HepG2 (cell line): Measurements from ENCODE around the gene DGKD. TPM values are rescaled to one million over a fixed set of nuclear protein-coding genes. Genes with fewer than 3 reads are reported as not detected.

Source experiments
- ATAC-seq: fragments of 200-7000 bp; cut with Tn5 transposase; 3 replicates; pipeline ENCODE4 v1.9.1; 2020; ENCODE audit warnings: mild to moderate bottlenecking, moderate library complexity
- BruUV-seq: library from RNA; stranded (reverse); fragments of 400-500 nt; replicated peaks from 2 replicates; lab custom pipeline; 2021; lab: Mats Ljungman, UMichigan
- CTCF ChIA-PET: fragments of 300-600 bp; formaldehyde crosslinking; extraction: SDS; loops from one replicate; lab custom pipeline; 2021; ENCODE audit warnings: low total read pairs, inconsistent platforms, low intra/inter-chr PET ratio; lab: Yijun Ruan, JAX
- POLR2A ChIA-PET: fragments of 350-600 bp; sonication (Branson Sonifier 250); formaldehyde crosslinking; loops from one replicate; lab custom pipeline; 2020; ENCODE audit warnings: antibody characterized with exemption, inconsistent platforms; lab: Yijun Ruan, JAX
- DNase-seq: peaks from one replicate; pipeline ENCODE4 v3.0.0-alpha.2; 2015; ENCODE audit warnings: low spot score
- FAIRE-seq: peaks from 3 replicates; lab custom pipeline; 2011; peaks lifted over from hg19 to GRCh38; lab: Jason Lieb, UNC
- H2AFZ ChIP-seq: one replicate; pipeline ENCODE4 v1.6.1; 2011; ENCODE audit warnings: low read length, inconsistent platforms
- H3K27ac ChIP-seq: fragments of 300-600 bp; 3 replicates; pipeline ENCODE4 v1.8.0; 2011; ENCODE audit warnings: mixed run types, mild to moderate bottlenecking, mixed read lengths, low read length, inconsistent platforms; ENCODE audit not compliant: insufficient read depth; ENCODE audit errors: extremely low read length
- H3K27me3 ChIP-seq, 2 experiments: fragments of 200-600 bp in 1 of 2; 2 replicates in 1 of 2; 3 replicates in 1 of 2; pipeline versions ENCODE4 v1.6.0 to v1.8.0; 2011; ENCODE audit warnings: low read length in 2 of 2, mild to moderate bottlenecking in 2 of 2, moderate library complexity in 2 of 2, inconsistent platforms in 1 of 2; ENCODE audit not compliant: insufficient read depth in 2 of 2, control insufficient read depth in 1 of 2
- H3K36me3 ChIP-seq, 2 experiments: fragments of 200-600 bp in 1 of 2; replicated peaks in 1 of 2; 2 replicates in 1 of 2; 3 replicates in 1 of 2; pipeline versions ENCODE4 v1.5.1 to v1.8.0; 2011; ENCODE audit warnings: low read length in 2 of 2, inconsistent platforms in 1 of 2; ENCODE audit not compliant: insufficient read depth in 2 of 2, control insufficient read depth in 1 of 2
- H3K4me1 ChIP-seq: 2 replicates; pipeline ENCODE4 v1.5.1; 2012; ENCODE audit warnings: low read length, inconsistent platforms; ENCODE audit not compliant: insufficient read depth
- H3K4me2 ChIP-seq: 2 replicates; pipeline ENCODE4 v1.6.0; 2011; ENCODE audit warnings: low read depth, low read length, inconsistent platforms
- H3K4me3 ChIP-seq, 3 experiments: fragments of 200-600 bp in 1 of 3; sonication (generic), shearing (Covaris generic) in 1 of 3; replicated peaks in 1 of 3; 2 replicates each; pipeline ENCODE4 v1.5.1; 2011 to 2016; ENCODE audit warnings: low read length in 3 of 3, inconsistent platforms in 2 of 3, low read depth in 2 of 3, mild to moderate bottlenecking in 2 of 3, control low read depth in 1 of 3, mixed read lengths in 1 of 3; ENCODE audit not compliant: insufficient read depth in 1 of 3
- H3K79me2 ChIP-seq: one replicate; pipeline ENCODE4 v1.6.1; 2011; ENCODE audit warnings: low read length, inconsistent platforms; ENCODE audit not compliant: insufficient read depth
- H3K9ac ChIP-seq: 2 replicates; pipeline ENCODE4 v1.6.0; 2011; ENCODE audit warnings: mild to moderate bottlenecking, low read depth, low read length, inconsistent platforms; ENCODE audit not compliant: insufficient read depth
- H3K9me3 ChIP-seq: 2 replicates; pipeline ENCODE4 v1.5.1; 2012; ENCODE audit warnings: mild to moderate bottlenecking, low read length
- H4K20me1 ChIP-seq: 2 replicates; pipeline ENCODE4 v1.6.0; 2011; ENCODE audit warnings: inconsistent platforms, mild to moderate bottlenecking, low read length, moderate library complexity; ENCODE audit not compliant: insufficient read depth
- ATF3 ChIP-seq: sonication (generic); formaldehyde crosslinking; IDR thresholded peaks from 2 replicates; pipeline ENCODE4 v1.4.0; 2020; ENCODE audit warnings: missing genetic modification reagents
- BCLAF1 ChIP-seq: fragments of 450-650 bp; IDR thresholded peaks from 2 replicates; pipeline ENCODE4 v1.6.1; 2017; ENCODE audit warnings: mild to moderate bottlenecking
- BRF2 ChIP-seq: sonication (generic); formaldehyde crosslinking; IDR thresholded peaks from 2 replicates; pipeline ENCODE4 v1.8.1; 2022; ENCODE audit warnings: mild to moderate bottlenecking, missing genetic modification reagents
- DBP ChIP-seq: sonication (generic); formaldehyde crosslinking; IDR thresholded peaks from 2 replicates; pipeline ENCODE4 v1.4.0; 2020; ENCODE audit warnings: missing genetic modification reagents; ENCODE audit errors: not compliant biosample characterization
- EP300 ChIP-seq, 3 experiments: sonication (generic) in 1 of 3; formaldehyde crosslinking in 1 of 3; IDR thresholded peaks; 2 replicates each; pipeline versions ENCODE4 v1.5.1 to v1.6.1; 2011 to 2020; ENCODE audit warnings: low read depth in 2 of 3, low read length in 2 of 3, borderline replicate concordance in 1 of 3, improper control_type of control experiment in 1 of 3, mild to moderate bottlenecking in 1 of 3, missing genetic modification reagents in 1 of 3, moderate library complexity in 1 of 3
- MAFK ChIP-seq, 2 experiments: IDR thresholded peaks in 1 of 2; conservative IDR thresholded peaks in 1 of 2; 2 replicates each; pipeline ENCODE4 v1.6.1; 2011; ENCODE audit warnings: improper control_type of control experiment in 2 of 2, low read length in 2 of 2
- MLX ChIP-seq: IDR thresholded peaks from 2 replicates; pipeline ENCODE4 v1.6.1; 2016
- NFATC3 ChIP-seq: sonication (generic); formaldehyde crosslinking; IDR thresholded peaks from 2 replicates; pipeline ENCODE4 v1.5.1; 2020; ENCODE audit warnings: mild to moderate bottlenecking, missing genetic modification reagents
- NFE2 ChIP-seq: sonication (generic); formaldehyde crosslinking; IDR thresholded peaks from 2 replicates; pipeline ENCODE4 v1.4.0; 2020; ENCODE audit warnings: missing genetic modification reagents
- NFE2L2 ChIP-seq: fragments of 150-350 bp; IDR thresholded peaks from 2 replicates; pipeline ENCODE4 v1.6.1; 2014; ENCODE audit warnings: low read length
- PRPF4 ChIP-seq: fragments of 200-400 bp; formaldehyde crosslinking; IDR thresholded peaks from 2 replicates; pipeline ENCODE4 v1.6.1; 2016; ENCODE audit warnings: low read length, low read depth; ENCODE audit not compliant: poor library complexity, severe bottlenecking
- WIZ ChIP-seq: sonication (generic); formaldehyde crosslinking; IDR thresholded peaks from 2 replicates; pipeline ENCODE4 v1.5.1; 2020; ENCODE audit warnings: mild to moderate bottlenecking, missing genetic modification reagents
- ZFP37 ChIP-seq: sonication (generic); formaldehyde crosslinking; IDR thresholded peaks from 2 replicates; pipeline ENCODE4 v1.4.0; 2020; ENCODE audit warnings: missing genetic modification reagents, borderline replicate concordance
- ZFP82 ChIP-seq: sonication (generic); formaldehyde crosslinking; IDR thresholded peaks from 2 replicates; pipeline ENCODE4 v1.5.1; 2020; ENCODE audit warnings: mild to moderate bottlenecking, missing genetic modification reagents, borderline replicate concordance
- ZNF121 ChIP-seq: sonication (generic); formaldehyde crosslinking; IDR thresholded peaks from 2 replicates; pipeline ENCODE4 v1.5.0; 2020; ENCODE audit warnings: mild to moderate bottlenecking, missing genetic modification reagents
- ZNF44 ChIP-seq: sonication (generic); formaldehyde crosslinking; IDR thresholded peaks from 2 replicates; pipeline ENCODE4 v1.5.1; 2020; ENCODE audit warnings: mild to moderate bottlenecking, missing genetic modification reagents
- WGBS: methylation state at CpG from one replicate; pipeline ENCODE4 v1.1.6; 2017; ENCODE audit warnings: low lambda C conversion rate; 5-methylcytosine and 5-hydroxymethylcytosine counted together
- in situ Hi-C: cut with HindIII; loops from 2 replicates; pipeline ENCODE4 v1.10.0; 2017; ENCODE audit warnings: low pct_unique_long_range_greater_than_20kb; ENCODE audit not compliant: extremely low pct_ligation_motif_present
- intact Hi-C: fragments of 100-400 bp; cut with micrococcal nuclease; formaldehyde crosslinking; loops from one replicate; pipeline ENCODE4 v1.10.0; 2022; ENCODE audit not compliant: unreplicated experiment
- polyA plus RNA-seq, 8 experiments: library from polyadenylated mRNA; depleted of rRNA in 3 of 8; stranded (reverse) in 7 of 8; unstranded in 1 of 8; fragments of >200 nt; fragmentation: Illumina TruSeq in 4 of 8; extraction: Trizol in 4 of 8; gene quantifications; 2 replicates each; pipeline versions ENCODE4 v1.2.1 to v1.2.3, GENCODE V29; 2011 to 2016; ENCODE audit warnings: low read depth in 4 of 8, missing spikeins in 1 of 8, mixed read lengths in 1 of 8; ENCODE audit not compliant: insufficient read depth in 1 of 8
- total RNA-seq, 5 experiments: library from RNA; depleted of rRNA; stranded (reverse); fragments of >200 nt; fragmentation: Illumina TruSeq; extraction: Trizol; gene quantifications; 2 replicates each; pipeline ENCODE4 v1.2.3, GENCODE V29; 2016; ENCODE audit warnings: low read depth in 1 of 5

The DGKD gene
- total and polyA plus RNA-seq, 2 of the 13 experiments (the other 11 are each of a cell fraction or from before 2014, with no cell fraction given), result 24.5 to 33.2 TPM

GRCh38 chr2:233426619-233427342, 72.5 kb downstream of the DGKD start:
- no peak for FAIRE-seq
- peaks cover 20% of the 10 kb centered on the region for H3K79me2 ChIP-seq
- no peak overlapping the region for H3K9ac ChIP-seq
- no peaks in the 10 kb centered on the region for H3K9me3 ChIP-seq
- H3K4me3 ChIP-seq, result no peak overlapping the region
- WGBS, result 86% methylated on average over 7 of the region's 7 CpGs
- H3K4me1 ChIP-seq, result peaks cover 17% of the 10 kb centered on the region
- in situ Hi-C loops, result no loop called here
- intact Hi-C loops, result no loop called here
- no peak overlapping the region for H3K27ac ChIP-seq
- no peaks in the 10 kb centered on the region for H3K27me3 ChIP-seq
- DNase-seq, result peak; percentile 72
- ChIA-PET CTCF (no interaction called here), POLR2A (no interaction called here)
- H3K4me2 ChIP-seq, result no peak overlapping the region
- H3K36me3 ChIP-seq, result no peaks in the 10 kb centered on the region; a peak in 1 of 5 replicates
- peak; percentile 45; the same call in 2 of the 3 replicates for ATAC-seq
- H2AFZ ChIP-seq, result no peak overlapping the region
- H4K20me1 ChIP-seq, result 0 out of 2 replicates have a peak, but pooled peaks cover 3% of the 10 kb centered on the region
- no TSS peak for BruUV-seq
- TF ChIP-seq WIZ (no peak), ZNF44 (CRISPR knock-in tag) (no peak), ZFP37 (CRISPR knock-in tag) (no peak), ZNF121 (CRISPR knock-in tag) (no peak), ZFP82 (CRISPR knock-in tag) (no peak), NFATC3 (CRISPR knock-in tag) (no peak), EP300 (IDR thresholded peaks at IDR 0.05; ENCODE audit: low read depth in 2 of 2, low read length in 2 of 2) (0 out of 4 replicates have a peak, but pooled peaks of 1 of the 2 experiments have one; percentile 31), EP300 (CRISPR knock-in tag; IDR thresholded peaks at IDR 0.05; ENCODE audit: borderline replicate concordance) (peak; percentile 30; the same call in 1 of the 2 replicates), PRPF4 (no peak), BCLAF1 (no peak), NFE2 (CRISPR knock-in tag) (peak; percentile 72), DBP (CRISPR knock-in tag) (no peak), MLX (CRISPR knock-in tag) (no peak), MAFK (conservative IDR thresholded peaks at IDR 0.05 in 1 of 2, IDR thresholded peaks at IDR 0.05 in 1 of 2; ENCODE audit: low read length in 2 of 2) (peak; percentile 87 to 94), BRF2 (no peak), NFE2L2 (peak; percentile 95), ATF3 (CRISPR knock-in tag) (no peak)
